ENCODE measurements around the gene NPAS1. TPM values are rescaled to one million over a fixed set of nuclear protein-coding genes. Genes with fewer than 3 reads are reported as not detected.

The NPAS1 gene
- total and polyA plus RNA-seq, 2 of the 13 experiments (the other 11 are each of a cell fraction or from before 2014, with no cell fraction given), result 0.35 to 2.9 TPM

- TF ChIP-seq ZNF414 (CRISPR knock-in tag; IDR thresholded peaks at IDR 0.05) (no peak), HNF1B (CRISPR knock-in tag; IDR thresholded peaks at IDR 0.05) (peak; percentile 42; the same call in 1 of the 2 replicates), HOXA5 (CRISPR knock-in tag; IDR thresholded peaks at IDR 0.05) (0 out of 2 replicates have a peak, but pooled peaks have one; percentile 38), ZBTB37 (CRISPR knock-in tag; IDR thresholded peaks at IDR 0.05) (no peak), ARNT (IDR thresholded peaks at IDR 0.05) (no peak), MEIS2 (CRISPR knock-in tag; IDR thresholded peaks at IDR 0.05) (0 out of 2 replicates have a peak, but pooled peaks have one; percentile 37), RELA (CRISPR knock-in tag; IDR thresholded peaks at IDR 0.05) (no peak), PAX8 (CRISPR knock-in tag; IDR thresholded peaks at IDR 0.05; ENCODE audit: borderline replicate concordance) (no peak), ZBTB43 (CRISPR knock-in tag; conservative IDR thresholded peaks at IDR 0.05) (no peak), MIER2 (CRISPR knock-in tag; IDR thresholded peaks at IDR 0.05) (no peak), ZNF644 (CRISPR knock-in tag; IDR thresholded peaks at IDR 0.05; ENCODE audit: low read depth) (no peak), PLSCR1 (CRISPR knock-in tag; IDR thresholded peaks at IDR 0.05; ENCODE audit: borderline replicate concordance) (no peak), MBNL3 (CRISPR knock-in tag; conservative IDR thresholded peaks at IDR 0.05) (no peak), ZNF276 (CRISPR knock-in tag; IDR thresholded peaks at IDR 0.05; ENCODE audit: low read depth) (no peak), NR2C2 (CRISPR knock-in tag; IDR thresholded peaks at IDR 0.05; ENCODE audit: borderline replicate concordance) (no peak), ZNF75D (CRISPR knock-in tag; IDR thresholded peaks at IDR 0.05; ENCODE audit: borderline replicate concordance) (no peak), CCAR2 (optimal IDR thresholded peaks at IDR 0.05; ENCODE audit: low read depth, low read length) (no peak), ZBTB26 (CRISPR knock-in tag; IDR thresholded peaks at IDR 0.05; ENCODE audit: borderline replicate concordance) (no peak), THAP11 (CRISPR knock-in tag; IDR thresholded peaks at IDR 0.05) (peak; percentile 62; the same call in 1 of the 2 replicates), ZNF446 (CRISPR knock-in tag; IDR thresholded peaks at IDR 0.05) (peak; percentile 87; the same call in 1 of the 2 replicates), ZNF775 (CRISPR knock-in tag; IDR thresholded peaks at IDR 0.05; ENCODE audit: borderline replicate concordance) (no peak)
These were observed 28.2 kb downstream of the NPAS1 start (continued) for GRCh38 chr19:47047763-47048405.
